Measurements from ENCODE around the gene XPO1. TPM values are rescaled to one million over a fixed set of nuclear protein-coding genes. Genes with fewer than 3 reads are reported as not detected.

XPO1 gene
- total and polyA plus RNA-seq, 2 of the 4 experiments (the other 2 are of a cell fraction) = 78.5 to 104 TPM

- no peaks in the 10 kb centered on the region for H3K9me1 ChIP-seq (ENCODE audit: insufficient read depth, low read length)
- CTCF ChIA-PET = interaction anchor here (1.0 kb wide), 1 partner anchor 13 kb away, joined by 3 read pairs; no protein-coding TSS in a partner anchor
- H2BK20ac ChIP-seq (ENCODE audit: low read depth, low read length) = no peak overlapping the region
- H3K14ac ChIP-seq (replicated peaks; ENCODE audit: low read depth, low read length) = no peak overlapping the region
- no peak overlapping the region for H2BK120ac ChIP-seq (ENCODE audit: low read depth, low read length)
- H3K36me3 ChIP-seq (ENCODE audit: control insufficient read depth, insufficient read depth, low read length) = peaks cover 3% of the 10 kb centered on the region; the same call in 1 of the 2 replicates
- H3K9me3 ChIP-seq (ENCODE audit: control insufficient read depth, insufficient read depth, low read length) = no peaks in the 10 kb centered on the region
- no peak overlapping the region for H2AK5ac ChIP-seq (ENCODE audit: low read depth, low read length)
- H2BK15ac ChIP-seq (ENCODE audit: low read depth, low read length) = no peak overlapping the region
- H3K9ac ChIP-seq (ENCODE audit: low read depth, low read length) = no peak overlapping the region; the same call in 1 of the 2 replicates
- no peak overlapping the region for H4K91ac ChIP-seq (ENCODE audit: insufficient read depth, low read depth, low read length)
- H2AK9ac ChIP-seq (replicated peaks; ENCODE audit: low read depth, low read length, poor library complexity) = no peak overlapping the region
- H3K23ac ChIP-seq (ENCODE audit: low read depth, low read length) = peak overlapping the region; percentile 58; the same call in 1 of the 2 replicates
- peaks cover 4% of the 10 kb centered on the region for H3K4me1 ChIP-seq (ENCODE audit: control insufficient read depth, insufficient read depth, low read length)
- WGBS, 2 experiments (ENCODE audit: extremely low coverage in 2 of 2, insufficient read length in 1 of 2) = no CpG with 5 or more reads among the region's 5 CpGs
- peak overlapping the region; percentile 58; the same call in 1 of the 2 replicates for H3K4me2 ChIP-seq (ENCODE audit: low read depth, low read length)
- H4K5ac ChIP-seq (ENCODE audit: low read depth, low read length) = no peak overlapping the region
- ATAC-seq (ENCODE audit: low read depth) (no peak), DNase-seq (no peak)
- peak overlapping the region; percentile 51 for H2BK5ac ChIP-seq (ENCODE audit: low read depth, low read length, poor library complexity, severe bottlenecking)
- intact Hi-C loops (cut with micrococcal nuclease) (loop anchor here (5.0 to 10.0 kb wide), 3 partner anchors 102 to 349 kb away; partner anchors contain the start of gene CCT4), dilution Hi-C loops (cut with HindIII; ENCODE audit: low sequenced_read_pairs, unreplicated experiment) (no loop called here), in situ Hi-C loops (cut with MboI; ENCODE audit: low sequenced_read_pairs) (no loop called here)
- H3K27ac ChIP-seq (ENCODE audit: insufficient read depth, low read length) = no peak overlapping the region
- H2AFZ ChIP-seq (replicated peaks; ENCODE audit: low read length, poor library complexity) = no peak overlapping the region
- H3K56ac ChIP-seq (ENCODE audit: extremely low read depth, insufficient read depth, low read length) = no peak overlapping the region
- H3K27me3 ChIP-seq (ENCODE audit: control insufficient read depth, insufficient read depth, low read length) = no peaks in the 10 kb centered on the region
- POLR2A ChIA-PET (ENCODE audit: unreplicated experiment) = no interaction called here
- no peak overlapping the region for H3K18ac ChIP-seq (ENCODE audit: low read depth, low read length)
- no peak overlapping the region; the same call in 1 of the 2 replicates for H3K4ac ChIP-seq (ENCODE audit: low read depth, low read length)
- BruUV-seq (replicated peaks) = no TSS peak
- peaks cover 3 to 10% of the 10 kb centered on the region in 2 experiments; a peak in 2 of 4 replicates for H3K79me1 ChIP-seq (ENCODE audit: low read depth in 1 of 2, low read length in 2 of 2)
- peaks cover 59% of the 10 kb centered on the region for H4K20me1 ChIP-seq (ENCODE audit: insufficient read depth, low read length)
- TF ChIP-seq POLR2A (IDR thresholded peaks at IDR 0.05; ENCODE audit: low read depth, low read length) (no peak), RFX5 (IDR thresholded peaks at IDR 0.05; ENCODE audit: low read depth, low read length) (no peak), BHLHE40 (IDR thresholded peaks at IDR 0.05; ENCODE audit: low read depth, low read length) (no peak), FOS (IDR thresholded peaks at IDR 0.05; ENCODE audit: low read depth, low read length) (no peak), RAD21 (IDR thresholded peaks at IDR 0.05; ENCODE audit: low read length) (no peak), SMC3 (IDR thresholded peaks at IDR 0.05; ENCODE audit: low read depth, low read length) (no peak), NFE2L2 (IDR thresholded peaks at IDR 0.05; ENCODE audit: low read depth, low read length) (no peak), USF2 (IDR thresholded peaks at IDR 0.05; ENCODE audit: low read depth, low read length) (no peak), MAZ (IDR thresholded peaks at IDR 0.05; ENCODE audit: borderline replicate concordance, low read depth, low read length) (no peak), CTCF (conservative IDR thresholded peaks at IDR 0.05; ENCODE audit: low read depth, low read length) (no peak)
- no peak overlapping the region for H4K8ac ChIP-seq (ENCODE audit: low read depth in 2 of 2, low read length in 2 of 2)
- H3K4me3 ChIP-seq (ENCODE audit: insufficient read depth, low read depth, low read length) = peak overlapping the region; percentile 83
Measured at GRCh38 chr2:61535449-61535848, 2.7 kb downstream of the XPO1 start.
